ENCODE results near the gene PPM1L. TPM values are rescaled to one million over a fixed set of nuclear protein-coding genes. Genes with fewer than 3 reads are reported as not detected.

Gene PPM1L
- total RNA-seq, 1 donor from 2014 or later, result 13.5 TPM

DNA sequence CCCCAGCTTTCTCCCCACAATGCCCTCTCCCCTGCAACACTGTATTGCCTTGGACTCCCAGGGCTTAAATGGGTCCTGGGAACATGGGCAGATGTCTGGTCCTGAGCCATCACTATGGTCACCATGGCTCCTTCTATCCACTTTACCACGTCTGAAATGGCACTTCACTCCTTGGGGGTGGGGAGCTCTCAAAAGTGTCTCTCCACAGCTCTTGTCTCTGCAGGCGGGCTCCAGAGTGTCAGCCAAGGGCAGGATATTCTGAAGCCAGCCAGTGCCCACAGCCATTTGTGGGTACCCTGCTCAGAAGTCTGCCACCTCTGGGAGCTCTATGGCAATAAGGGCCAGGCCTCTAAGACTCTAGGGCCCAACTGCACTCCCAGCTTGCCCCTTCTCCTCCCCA is 163.9 kb downstream of the PPM1L start:
- H3K27ac ChIP-seq, result no peak overlapping the region
- H3K27me3 ChIP-seq, result no peaks in the 10 kb centered on the region
- H3K4me1 ChIP-seq, result no peaks in the 10 kb centered on the region
- TF ChIP-seq, protein P1, sequence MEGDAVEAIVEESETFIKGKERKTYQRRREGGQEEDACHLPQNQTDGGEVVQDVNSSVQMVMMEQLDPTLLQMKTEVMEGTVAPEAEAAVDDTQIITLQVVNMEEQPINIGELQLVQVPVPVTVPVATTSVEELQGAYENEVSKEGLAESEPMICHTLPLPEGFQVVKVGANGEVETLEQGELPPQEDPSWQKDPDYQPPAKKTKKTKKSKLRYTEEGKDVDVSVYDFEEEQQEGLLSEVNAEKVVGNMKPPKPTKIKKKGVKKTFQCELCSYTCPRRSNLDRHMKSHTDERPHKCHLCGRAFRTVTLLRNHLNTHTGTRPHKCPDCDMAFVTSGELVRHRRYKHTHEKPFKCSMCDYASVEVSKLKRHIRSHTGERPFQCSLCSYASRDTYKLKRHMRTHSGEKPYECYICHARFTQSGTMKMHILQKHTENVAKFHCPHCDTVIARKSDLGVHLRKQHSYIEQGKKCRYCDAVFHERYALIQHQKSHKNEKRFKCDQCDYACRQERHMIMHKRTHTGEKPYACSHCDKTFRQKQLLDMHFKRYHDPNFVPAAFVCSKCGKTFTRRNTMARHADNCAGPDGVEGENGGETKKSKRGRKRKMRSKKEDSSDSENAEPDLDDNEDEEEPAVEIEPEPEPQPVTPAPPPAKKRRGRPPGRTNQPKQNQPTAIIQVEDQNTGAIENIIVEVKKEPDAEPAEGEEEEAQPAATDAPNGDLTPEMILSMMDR (IDR thresholded peaks at IDR 0.05), result no peak
- no peaks in the 10 kb centered on the region for H3K36me3 ChIP-seq
- DNase-seq (no peak), ATAC-seq (no peak)
- no peak overlapping the region for H3K4me3 ChIP-seq
- no peaks in the 10 kb centered on the region for H3K9me3 ChIP-seq
- intact Hi-C loops (cut with DNase I), result no loop called here

DNA sequence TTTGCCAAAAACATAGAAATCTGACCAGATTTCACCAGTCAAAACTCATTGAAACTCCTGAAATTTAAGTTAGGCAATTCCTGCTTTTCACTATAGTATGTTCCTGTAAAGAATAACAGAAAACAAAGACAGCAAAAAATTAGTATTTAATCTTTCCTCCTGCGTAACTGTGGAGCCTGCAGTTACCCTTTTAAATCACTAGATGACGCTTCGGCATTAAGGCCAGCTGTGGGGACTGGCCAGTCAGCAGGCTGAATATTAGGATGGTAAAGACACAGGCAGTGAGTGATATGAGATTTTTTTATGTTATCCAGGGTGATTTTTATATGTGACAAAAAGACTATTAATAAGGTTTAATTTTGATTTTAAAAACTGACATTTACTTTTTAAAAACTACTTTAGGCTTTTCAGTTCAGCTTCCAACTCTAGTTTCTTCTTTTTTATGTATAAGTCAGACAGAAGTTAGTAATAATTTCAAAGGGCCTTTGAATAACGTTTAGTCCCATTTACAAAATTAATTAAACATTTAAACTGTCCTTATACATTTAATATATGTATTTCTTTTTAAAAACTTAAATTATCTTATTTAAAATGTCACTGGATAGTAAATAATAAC is 165.1 kb downstream of the PPM1L start:
- no peak overlapping the region for H3K4me3 ChIP-seq
- TF ChIP-seq, protein P1 (IDR thresholded peaks at IDR 0.05), result peak; percentile 89
- H3K4me1 ChIP-seq, result no peaks in the 10 kb centered on the region
- ATAC-seq (peak; percentile 82), DNase-seq (no peak)
- no peaks in the 10 kb centered on the region for H3K27me3 ChIP-seq
- H3K9me3 ChIP-seq, result no peaks in the 10 kb centered on the region
- H3K27ac ChIP-seq, result no peak overlapping the region
- H3K36me3 ChIP-seq, result no peaks in the 10 kb centered on the region
- intact Hi-C loops (cut with DNase I), result no loop called here

GRCh38 chr3:160924776-160925175 is 168.7 kb downstream of the PPM1L start:
- no peak overlapping the region for H3K27ac ChIP-seq
- intact Hi-C loops (cut with DNase I), result no loop called here
- H3K4me1 ChIP-seq, result no peaks in the 10 kb centered on the region
- DNase-seq, result no peak
- H3K27me3 ChIP-seq, result no peaks in the 10 kb centered on the region
- TF ChIP-seq, protein P1 (IDR thresholded peaks at IDR 0.05), result no peak
- no peaks in the 10 kb centered on the region for H3K36me3 ChIP-seq
- no peak for ATAC-seq
- H3K4me3 ChIP-seq, result no peak overlapping the region
- H3K9me3 ChIP-seq, result no peaks in the 10 kb centered on the region

DNA sequence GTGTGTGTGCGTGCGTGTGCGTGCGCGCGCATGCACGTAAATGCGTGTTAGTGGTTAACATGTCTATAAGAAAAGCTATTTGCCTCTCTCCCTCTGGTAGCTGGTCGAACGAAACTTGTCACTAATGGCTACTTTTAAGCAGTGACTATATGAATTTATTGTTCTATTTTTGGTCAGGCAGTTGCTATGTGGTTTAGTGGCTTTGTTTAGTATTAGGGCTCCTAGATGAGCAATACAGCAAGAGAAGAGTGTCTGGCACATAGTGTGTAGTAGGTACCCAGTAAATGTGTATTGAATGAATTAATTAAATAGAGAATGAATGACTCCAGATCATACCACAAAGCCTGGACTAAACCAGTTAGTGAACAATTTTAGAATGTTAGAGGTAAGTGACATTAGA is 171.6 kb downstream of the PPM1L start:
- DNase-seq, result no peak
- intact Hi-C loops (cut with DNase I), result no loop called here
- no peak overlapping the region for H3K27ac ChIP-seq

DNA sequence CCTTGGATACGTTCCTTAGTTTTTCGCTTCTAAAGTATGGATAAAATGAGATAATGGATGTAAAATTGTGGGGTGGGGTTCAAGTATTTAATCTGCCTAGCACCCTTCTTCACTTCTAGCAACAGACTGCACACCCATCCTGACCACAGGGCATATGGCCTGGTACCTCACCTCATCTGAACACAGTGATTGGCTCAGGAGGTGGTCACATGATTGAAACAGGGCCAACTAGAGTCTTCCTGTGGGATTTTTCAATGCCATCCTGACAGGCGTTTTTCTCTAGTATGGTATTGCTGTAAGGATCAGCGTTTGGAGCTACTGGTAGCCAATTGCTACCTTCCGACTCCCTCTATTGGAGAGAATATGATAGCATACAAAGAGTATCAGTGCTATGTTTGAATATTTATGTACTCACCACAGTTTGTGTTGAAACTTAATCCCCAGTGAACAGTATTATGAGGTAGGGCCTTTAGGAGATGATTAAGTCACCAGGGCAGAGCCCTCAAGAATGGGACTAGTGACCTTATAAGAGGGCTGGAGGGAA is 172.2 kb downstream of the PPM1L start:
- DNase-seq, result no peak
- no peak overlapping the region for H3K27ac ChIP-seq
- TF ChIP-seq, protein P1 (IDR thresholded peaks at IDR 0.05), result no peak
- H3K4me3 ChIP-seq, result no peak overlapping the region
- no peak for ATAC-seq
- intact Hi-C loops (cut with DNase I), result no loop called here
- H3K9me3 ChIP-seq, result no peaks in the 10 kb centered on the region
- H3K27me3 ChIP-seq, result no peaks in the 10 kb centered on the region
- no peaks in the 10 kb centered on the region for H3K4me1 ChIP-seq
- no peaks in the 10 kb centered on the region for H3K36me3 ChIP-seq

More for the DNA sequence above, 171.6 kb downstream of the PPM1L start:
- Histone ChIP-seq H3K4me1 (no peaks in the 10 kb centered on the region), H3K27me3 (no peaks in the 10 kb centered on the region), H3K36me3 (no peaks in the 10 kb centered on the region), H3K4me3 (no peak overlapping the region), H3K9me3 (no peaks in the 10 kb centered on the region)
- no peak for ATAC-seq
- TF ChIP-seq, protein P1 (IDR thresholded peaks at IDR 0.05), result no peak

All from upper lobe of right lung (tissue), 1 donor.